GM21390 (cell line): ENCODE measurements around the gene SENP6.
A peak's percentile ranks its signal among the peaks of the same experiment; 100 is the strongest.
"Not testable (repeated sequence)": the region's sequence is repeated elsewhere in the genome, so short reads cannot be mapped to it uniquely, and the experiment has no call there.

ENCODE experiments used
- ATAC-seq: cut with Tn5 transposase; IDR thresholded peaks from one replicate; pipeline ENCODE4 v1.9.1; 2021; ENCODE audit not compliant: unreplicated experiment

Gene SENP6

GRCh38 chr6:75605635-75606034 is 4.0 kb downstream of the SENP6 start:
- no peak for ATAC-seq

- ATAC-seq = no peak
Measured at GRCh38 chr6:75608304-75608703, 6.6 kb downstream of the SENP6 start.

- no peak for ATAC-seq
Measured at GRCh38 chr6:75608956-75609533, 7.4 kb downstream of the SENP6 start.

GRCh38 chr6:75609639-75610590 is 8.2 kb downstream of the SENP6 start:
- no peak for ATAC-seq

- no peak for ATAC-seq
Measured at GRCh38 chr6:75611011-75611701, 9.5 kb downstream of the SENP6 start.

- ATAC-seq = peak; percentile 35
Measured at GRCh38 chr6:75611702-75612375, 10.2 kb downstream of the SENP6 start.

- ATAC-seq = no peak
Measured at GRCh38 chr6:75612434-75612833, 10.8 kb downstream of the SENP6 start.

GRCh38 chr6:75613056-75613501 is 11.4 kb downstream of the SENP6 start:
- ATAC-seq = no peak

GRCh38 chr6:75618437-75618836 is 16.8 kb downstream of the SENP6 start:
- no peak for ATAC-seq

GRCh38 chr6:75619230-75619899 is 17.7 kb downstream of the SENP6 start:
- no peak for ATAC-seq

GRCh38 chr6:75620381-75621304 is 19.0 kb downstream of the SENP6 start:
- ATAC-seq = no peak

- no peak for ATAC-seq
Measured at GRCh38 chr6:75621846-75622245, 20.2 kb downstream of the SENP6 start.

- ATAC-seq = no peak
Measured at GRCh38 chr6:75623491-75623890, 21.8 kb downstream of the SENP6 start.

GRCh38 chr6:75624335-75624734 is 22.7 kb downstream of the SENP6 start:
- no peak for ATAC-seq

- ATAC-seq = no peak
Measured at GRCh38 chr6:75624988-75625387, 23.3 kb downstream of the SENP6 start.

GRCh38 chr6:75626561-75626960 is 24.9 kb downstream of the SENP6 start:
- ATAC-seq = no peak

GRCh38 chr6:75627708-75628107 is 26.0 kb downstream of the SENP6 start:
- not testable (repeated sequence) for ATAC-seq

GRCh38 chr6:75631859-75632635 is 30.4 kb downstream of the SENP6 start:
- no peak for ATAC-seq

GRCh38 chr6:75633045-75633444 is 31.4 kb downstream of the SENP6 start:
- no peak for ATAC-seq
